Measurements from ENCODE around the gene ZEB1.
"Not testable (repeated sequence)": the region's sequence is repeated elsewhere in the genome, so short reads cannot be mapped to it uniquely, and the experiment has no call there.

Gene ZEB1

GRCh38 chr10:31515116-31515515 lies 196.1 kb downstream of the ZEB1 start:
- no peak for DNase-seq

- DNase-seq: no peak
These were observed 196.9 kb downstream of the ZEB1 start for GRCh38 chr10:31515819-31516402.

- DNase-seq: no peak
These were observed 202.2 kb downstream of the ZEB1 start for GRCh38 chr10:31520986-31521831.

GRCh38 chr10:31522820-31523219 lies 203.8 kb downstream of the ZEB1 start:
- no peak for DNase-seq

GRCh38 chr10:31524460-31524859 lies 205.4 kb downstream of the ZEB1 start:
- no peak for DNase-seq

GRCh38 chr10:31526178-31526577 lies 207.2 kb downstream of the ZEB1 start:
- no peak for DNase-seq

- DNase-seq: no peak
These were observed 207.7 kb downstream of the ZEB1 start for GRCh38 chr10:31526681-31527080.

GRCh38 chr10:31528831-31529230 lies 209.8 kb downstream of the ZEB1 start:
- no peak for DNase-seq

- DNase-seq: no peak
These were observed 217.3 kb downstream of the ZEB1 start for GRCh38 chr10:31536302-31536701.

GRCh38 chr10:31549896-31550295 lies 230.9 kb downstream of the ZEB1 start:
- DNase-seq: no peak

GRCh38 chr10:31554556-31554955 lies 235.5 kb downstream of the ZEB1 start:
- DNase-seq: no peak

- no peak for DNase-seq
These were observed 238.8 kb downstream of the ZEB1 start for GRCh38 chr10:31557854-31558253.

- not testable (repeated sequence) for DNase-seq
These were observed 249.3 kb downstream of the ZEB1 start for GRCh38 chr10:31568252-31568861.

- no peak for DNase-seq
These were observed 255.6 kb downstream of the ZEB1 start for GRCh38 chr10:31574577-31574976.

- no peak for DNase-seq
These were observed 259.3 kb downstream of the ZEB1 start for GRCh38 chr10:31578181-31578852.

- no peak for DNase-seq
These were observed 259.9 kb downstream of the ZEB1 start for GRCh38 chr10:31578951-31579350.
